EL (cell line): ENCODE measurements around the gene AP3D1.
"Not testable (repeated sequence)": the region's sequence is repeated elsewhere in the genome, so short reads cannot be mapped to it uniquely, and the experiment has no call there.

ENCODE experiments used
- DNase-seq: peaks from one replicate; pipeline ENCODE4 v3.0.0-alpha.2; 2016

The AP3D1 gene

DNA sequence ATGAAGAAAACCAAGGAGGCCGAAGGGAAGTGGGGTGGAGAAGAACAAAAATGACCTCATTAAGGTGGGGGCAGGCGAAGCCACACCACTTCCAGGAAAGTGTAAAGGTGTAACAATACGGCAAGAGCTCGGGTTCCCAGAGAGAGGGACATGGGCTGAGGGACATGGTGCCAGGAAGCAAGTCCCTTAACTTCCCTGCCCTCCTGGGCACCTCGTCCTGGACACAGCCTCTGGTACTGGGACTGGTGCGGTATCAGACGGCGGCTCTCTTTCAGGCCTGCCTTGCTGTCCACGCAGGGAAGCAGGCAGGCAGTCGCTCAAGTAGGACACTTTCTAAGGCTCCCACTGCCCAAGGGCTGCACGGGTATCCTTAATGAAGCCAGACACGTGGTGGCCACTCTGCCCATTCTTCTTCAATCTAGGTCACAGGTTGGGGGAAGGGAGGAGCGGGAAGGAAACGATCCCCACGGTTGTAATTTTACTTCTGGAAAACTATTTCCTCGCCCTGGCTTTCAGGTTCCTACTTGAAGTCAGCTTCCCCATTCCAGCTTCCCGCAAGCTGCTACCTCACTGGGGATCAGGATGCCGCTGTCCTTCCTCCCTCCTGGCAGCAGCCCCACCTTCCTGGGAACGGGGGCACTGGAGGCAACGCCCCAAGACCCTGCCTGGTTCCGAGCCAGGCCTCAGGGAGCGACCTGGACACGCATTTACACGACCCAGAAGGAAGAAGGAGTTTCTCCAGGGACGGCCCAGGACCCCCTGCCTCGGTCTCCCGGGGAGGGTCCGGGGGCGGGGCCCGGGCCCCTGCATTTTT is 1.2 kb downstream of the AP3D1 start:
- peak; percentile 30 for DNase-seq

DNA sequence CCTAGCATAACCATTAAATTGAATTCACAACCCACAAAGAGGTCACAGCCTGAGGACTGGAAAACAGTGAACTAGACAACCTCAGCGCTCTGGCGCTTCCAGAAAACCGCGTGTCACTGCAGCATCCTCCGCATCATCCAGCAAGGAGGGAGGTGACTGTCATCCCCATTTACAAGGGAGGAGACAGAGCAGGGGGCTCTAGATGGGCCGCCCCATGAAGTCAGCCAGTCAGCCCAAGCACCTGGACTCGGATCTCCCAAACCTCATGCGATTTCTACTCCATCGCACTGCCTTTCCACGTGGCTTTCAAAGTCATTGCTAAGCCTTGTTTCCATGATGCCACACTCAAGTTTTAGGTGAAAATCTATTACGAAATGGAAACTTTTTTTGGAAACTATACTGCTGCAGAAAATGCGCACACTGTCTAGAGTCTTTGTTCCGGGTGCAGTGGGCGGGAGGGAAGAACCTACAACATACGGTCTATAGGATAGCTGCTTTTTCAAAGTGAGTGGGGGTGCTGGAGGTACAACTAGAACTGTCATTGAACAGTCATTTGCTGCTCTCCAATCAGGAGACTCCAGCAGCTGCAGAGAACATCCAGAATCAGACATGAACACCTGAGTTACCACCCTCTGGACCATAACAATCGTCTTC is 2.8 kb downstream of the AP3D1 start:
- DNase-seq: no peak

DNA sequence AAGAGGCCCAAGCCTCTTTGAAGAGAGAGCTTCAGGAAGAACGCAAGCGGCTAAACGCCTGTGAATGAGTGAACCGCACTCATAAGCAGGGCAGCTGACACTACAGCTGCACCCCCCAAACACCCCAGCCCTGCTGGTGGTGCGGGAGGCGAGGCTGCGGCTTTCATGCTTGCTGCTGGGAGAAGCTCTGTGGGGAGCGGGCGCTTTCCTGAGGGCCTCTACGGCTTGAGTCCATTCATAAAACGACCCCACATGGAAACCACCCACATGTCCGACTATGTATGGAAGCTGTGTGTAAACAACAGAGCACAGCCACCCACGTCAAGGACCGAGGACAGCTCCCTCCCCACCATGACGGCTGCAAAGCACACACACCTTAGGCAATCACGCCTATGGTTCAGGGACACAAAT is 5.5 kb downstream of the AP3D1 start:
- DNase-seq: no peak

DNA sequence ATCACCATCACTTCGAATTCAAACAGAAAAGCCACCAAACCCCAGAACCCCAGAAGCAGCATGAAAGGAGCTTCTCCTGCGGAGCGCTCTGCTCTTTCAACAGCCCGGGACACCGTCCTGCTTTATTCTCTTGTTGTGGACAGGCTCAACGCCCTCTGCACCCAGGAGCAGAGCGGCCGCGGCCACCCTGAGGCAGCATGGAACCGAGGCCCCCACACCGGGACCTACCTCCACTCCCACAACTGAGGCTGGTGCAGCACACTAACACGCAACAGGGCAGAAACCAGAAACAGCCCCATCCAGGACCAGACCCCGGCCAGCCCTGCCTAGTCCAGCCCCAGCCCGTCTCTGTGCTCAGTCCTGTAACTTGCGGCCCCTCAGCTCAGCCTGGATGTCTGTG is 7.2 kb downstream of the AP3D1 start:
- no peak for DNase-seq

DNA sequence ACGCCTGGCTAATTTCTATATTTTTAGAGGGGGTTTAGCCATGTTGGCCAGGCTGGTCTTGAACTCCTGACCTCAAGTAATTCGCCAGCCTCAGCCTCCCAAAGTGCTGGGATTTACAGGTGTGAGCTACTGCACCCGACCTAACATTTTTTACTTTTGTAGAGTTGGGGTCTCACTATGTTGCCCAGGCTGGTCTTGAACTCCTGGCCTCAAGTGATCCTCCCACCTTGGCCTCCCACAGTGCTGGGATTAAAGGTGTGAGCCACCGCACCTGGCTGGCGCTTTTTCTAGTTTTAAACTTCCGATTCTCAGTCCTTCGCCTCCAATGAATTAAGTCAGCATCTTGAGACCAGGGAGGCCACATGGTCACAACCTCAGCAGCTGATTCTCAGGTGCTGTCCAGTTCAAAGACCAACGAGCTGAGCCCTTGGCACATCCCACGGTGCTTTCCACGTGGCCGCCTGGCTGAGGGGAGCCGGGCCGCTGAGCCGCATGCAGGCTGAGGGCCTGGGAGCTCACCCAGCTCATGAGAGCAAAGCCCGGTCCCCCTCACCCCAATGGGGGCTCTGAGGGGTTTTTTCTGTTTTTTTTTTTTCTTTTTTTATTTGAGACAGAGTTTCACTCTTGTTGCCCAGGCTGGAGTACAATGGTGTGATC is 9.1 kb downstream of the AP3D1 start:
- no peak for DNase-seq

DNA sequence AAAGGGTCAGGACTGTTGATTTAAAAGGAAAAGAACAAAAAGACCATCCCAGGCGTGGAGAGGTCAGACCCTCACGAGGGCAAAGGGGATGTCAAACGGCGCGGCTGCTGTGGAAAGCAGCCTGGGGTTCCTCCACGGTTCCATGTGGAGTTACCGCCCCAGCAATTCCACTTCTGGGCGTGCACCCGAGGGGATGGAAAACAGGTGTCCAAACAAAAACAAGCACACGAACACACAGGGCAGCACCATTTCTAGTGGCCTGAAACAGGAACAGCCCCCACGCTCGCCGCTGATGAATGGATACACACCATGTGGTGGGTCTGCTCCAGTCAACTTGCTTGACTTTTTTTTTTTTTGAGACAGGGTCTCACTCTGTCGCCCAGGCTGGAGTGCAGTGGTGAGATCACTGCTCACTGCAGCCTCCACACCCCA is 11.2 kb downstream of the AP3D1 start:
- DNase-seq: no peak

DNA sequence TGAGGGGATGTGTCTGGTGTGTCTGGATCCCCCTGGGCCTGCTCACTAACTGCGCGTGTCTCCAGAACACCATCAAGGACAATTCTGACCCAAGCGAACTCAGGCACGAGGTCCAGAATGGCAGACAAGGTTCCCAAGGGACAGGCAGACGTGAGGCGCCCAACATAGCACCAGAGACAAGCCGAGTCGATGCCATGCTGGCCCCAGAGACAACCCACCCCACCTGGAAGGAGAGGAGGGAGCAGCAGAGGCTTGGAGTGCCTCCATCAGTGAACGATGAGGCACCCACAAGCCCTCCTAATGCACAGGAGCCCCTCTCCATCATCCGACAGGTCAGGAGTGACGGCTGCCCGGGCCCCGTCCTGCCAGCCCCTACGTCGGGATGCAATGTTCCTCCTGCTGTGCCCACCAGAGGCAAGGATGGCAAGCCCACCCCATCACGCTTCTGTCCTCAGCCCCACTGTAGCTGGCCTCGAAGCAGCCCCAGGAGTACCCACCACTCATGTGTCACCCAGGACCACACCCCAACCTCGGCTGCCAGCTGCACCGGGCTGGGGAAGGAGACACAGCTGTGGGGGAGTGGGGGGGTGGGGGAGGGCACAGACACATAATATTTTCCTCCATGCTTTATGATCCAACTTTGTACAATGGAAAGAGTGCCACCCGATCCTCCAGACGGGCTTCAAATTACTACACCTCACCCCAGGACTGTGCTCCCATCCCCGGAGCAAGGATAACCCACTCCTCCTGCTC is 11.8 kb downstream of the AP3D1 start:
- no peak for DNase-seq

DNA sequence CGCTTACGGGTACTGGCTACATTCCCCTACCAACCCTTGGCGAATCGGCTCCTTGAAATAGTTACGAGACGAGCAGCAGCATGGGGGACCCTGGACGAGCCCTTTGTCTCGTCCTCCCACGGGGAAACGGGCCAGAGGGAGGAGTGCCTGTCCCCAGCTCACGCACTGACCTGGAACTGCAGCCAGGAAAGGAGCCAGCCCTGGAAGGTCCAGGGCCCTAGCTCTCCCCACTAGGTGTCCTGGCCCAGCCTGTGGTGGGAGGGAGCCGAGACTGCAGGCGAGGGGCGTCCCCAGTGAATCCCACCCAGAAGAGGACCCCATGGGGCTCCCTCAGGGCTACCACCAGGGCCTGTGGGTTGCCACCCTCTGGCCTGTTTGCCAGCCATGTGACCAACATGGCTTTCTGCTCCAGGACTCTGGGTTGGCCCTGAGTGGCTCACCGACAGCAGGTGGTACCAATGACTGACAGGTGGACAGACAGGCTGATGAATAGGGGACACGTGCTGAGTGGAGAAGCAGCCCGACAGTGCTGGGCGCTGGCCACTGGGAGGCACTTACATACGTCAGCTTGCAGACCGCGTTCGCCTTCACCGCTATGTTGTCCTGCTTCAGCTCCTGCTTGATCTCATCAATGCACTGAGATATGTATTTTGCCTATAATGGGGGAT is 13.2 kb downstream of the AP3D1 start:
- DNase-seq: no peak

DNA sequence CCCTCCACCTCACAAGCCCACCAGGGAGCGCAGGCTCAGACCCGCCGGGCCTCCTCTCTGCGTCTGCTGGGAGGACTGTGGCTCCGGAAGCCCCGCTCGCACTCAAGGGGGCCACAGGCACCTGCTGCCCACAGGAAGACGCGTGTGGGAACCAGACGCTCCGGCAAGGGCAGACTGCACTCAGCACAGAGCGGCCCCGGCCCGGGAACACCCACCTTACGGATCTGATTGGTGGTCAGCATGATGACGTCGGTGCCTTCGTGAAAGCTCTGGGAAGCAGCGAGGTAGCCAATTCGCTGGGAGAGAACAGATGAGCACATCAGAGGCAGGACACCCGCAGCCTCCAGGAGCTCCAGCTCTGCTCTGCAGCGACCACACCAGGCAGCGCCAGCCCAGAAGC is 14.6 kb downstream of the AP3D1 start:
- DNase-seq: no peak

DNA sequence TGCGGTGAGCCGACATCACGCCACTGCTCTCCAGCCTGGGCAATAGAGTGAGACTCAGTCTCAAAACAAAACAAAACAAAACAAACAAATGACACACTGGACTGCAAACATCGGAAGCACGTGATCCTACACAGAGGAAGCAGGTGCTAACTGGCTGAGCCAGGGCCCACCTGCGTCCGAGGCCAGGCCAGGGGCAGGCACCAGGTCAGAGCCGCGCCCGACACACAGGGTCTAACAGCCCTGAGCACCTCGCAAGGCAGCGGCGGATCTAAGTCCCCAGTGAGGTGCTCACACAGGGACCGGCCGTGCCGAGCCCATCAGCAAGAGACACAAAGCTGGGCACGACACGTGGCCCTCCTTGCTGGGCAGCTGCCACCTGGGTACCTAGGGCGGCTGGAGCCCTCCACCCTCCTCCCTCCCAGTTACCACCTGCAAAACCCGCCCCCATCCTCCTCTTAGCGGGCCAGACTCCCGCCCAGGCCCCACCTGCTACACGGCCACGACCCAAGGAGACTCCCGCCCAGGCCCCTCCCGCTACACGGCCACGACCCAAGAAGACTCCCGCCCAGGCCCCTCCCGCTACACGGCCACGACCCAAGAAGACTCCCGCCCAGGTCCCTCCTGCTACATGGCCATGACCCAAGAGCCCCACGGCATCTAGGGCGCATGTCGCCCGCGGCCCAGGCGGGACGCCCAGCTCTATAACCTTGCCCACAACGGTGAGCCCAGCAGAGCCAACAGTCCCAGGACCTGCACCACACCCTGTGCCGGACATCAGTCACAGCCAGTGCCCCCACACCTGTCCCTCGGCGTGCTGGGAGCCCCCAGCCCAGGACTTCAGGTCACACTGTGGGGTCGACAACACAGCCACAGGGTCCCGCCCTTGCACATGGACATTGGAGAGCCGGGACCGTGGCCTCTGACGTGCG is 15.6 kb downstream of the AP3D1 start:
- no peak for DNase-seq

DNA sequence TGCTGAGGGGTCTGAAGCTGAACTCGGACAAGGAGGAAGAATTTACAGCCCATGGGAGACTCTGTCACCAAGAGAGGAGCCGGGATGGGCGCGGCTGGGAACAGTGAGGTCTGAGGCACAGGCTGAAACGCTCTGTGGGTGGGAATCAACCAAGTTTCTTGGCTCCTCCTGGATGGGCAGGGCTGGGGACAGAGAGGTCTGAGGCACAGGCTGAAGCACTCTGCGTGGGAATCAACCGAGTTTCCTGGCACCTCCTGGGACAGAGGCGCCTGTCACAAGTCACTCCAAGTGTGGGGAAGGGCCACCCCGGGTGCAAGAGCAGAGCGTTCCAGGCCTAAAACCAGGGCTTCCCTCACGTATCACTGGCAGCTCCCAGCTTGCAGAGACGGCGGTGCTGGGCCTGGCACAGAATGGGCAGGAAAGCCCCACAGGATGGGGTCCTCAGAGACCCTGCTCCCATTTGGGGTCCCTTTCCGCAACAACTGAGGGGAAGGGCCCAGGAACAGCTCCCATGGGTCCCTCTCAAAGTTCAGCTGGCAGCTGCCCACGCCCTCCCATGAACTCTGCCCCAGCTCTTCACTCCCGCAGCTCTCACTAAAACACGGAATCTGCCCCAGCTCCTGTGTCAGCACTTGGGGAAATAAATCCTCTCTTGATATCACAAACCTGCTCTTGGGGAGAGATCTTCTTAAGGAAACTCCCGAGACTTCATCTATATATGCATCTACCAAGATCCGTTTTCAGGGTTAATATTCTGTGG is 18.5 kb downstream of the AP3D1 start:
- DNase-seq: no peak

DNA sequence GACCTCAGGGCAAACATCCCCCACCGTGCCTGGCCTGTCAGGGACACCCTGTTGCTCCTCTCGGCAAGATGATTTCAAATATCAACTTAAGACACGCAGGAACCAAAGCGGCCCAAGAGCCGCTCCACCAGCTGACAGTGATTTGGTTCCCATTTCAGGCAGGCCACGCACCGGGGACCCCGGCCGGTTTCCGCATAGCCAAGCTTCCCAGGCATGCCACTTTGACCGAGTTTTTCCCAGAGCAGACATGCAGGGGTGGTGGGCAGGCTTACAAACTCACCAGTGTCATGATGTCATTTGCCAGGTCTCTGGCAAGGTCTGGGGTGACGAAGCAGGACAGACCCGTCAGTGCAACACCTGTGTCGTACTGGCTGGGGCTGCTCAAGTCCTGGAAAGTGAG is 19.2 kb downstream of the AP3D1 start:
- DNase-seq: no peak

DNA sequence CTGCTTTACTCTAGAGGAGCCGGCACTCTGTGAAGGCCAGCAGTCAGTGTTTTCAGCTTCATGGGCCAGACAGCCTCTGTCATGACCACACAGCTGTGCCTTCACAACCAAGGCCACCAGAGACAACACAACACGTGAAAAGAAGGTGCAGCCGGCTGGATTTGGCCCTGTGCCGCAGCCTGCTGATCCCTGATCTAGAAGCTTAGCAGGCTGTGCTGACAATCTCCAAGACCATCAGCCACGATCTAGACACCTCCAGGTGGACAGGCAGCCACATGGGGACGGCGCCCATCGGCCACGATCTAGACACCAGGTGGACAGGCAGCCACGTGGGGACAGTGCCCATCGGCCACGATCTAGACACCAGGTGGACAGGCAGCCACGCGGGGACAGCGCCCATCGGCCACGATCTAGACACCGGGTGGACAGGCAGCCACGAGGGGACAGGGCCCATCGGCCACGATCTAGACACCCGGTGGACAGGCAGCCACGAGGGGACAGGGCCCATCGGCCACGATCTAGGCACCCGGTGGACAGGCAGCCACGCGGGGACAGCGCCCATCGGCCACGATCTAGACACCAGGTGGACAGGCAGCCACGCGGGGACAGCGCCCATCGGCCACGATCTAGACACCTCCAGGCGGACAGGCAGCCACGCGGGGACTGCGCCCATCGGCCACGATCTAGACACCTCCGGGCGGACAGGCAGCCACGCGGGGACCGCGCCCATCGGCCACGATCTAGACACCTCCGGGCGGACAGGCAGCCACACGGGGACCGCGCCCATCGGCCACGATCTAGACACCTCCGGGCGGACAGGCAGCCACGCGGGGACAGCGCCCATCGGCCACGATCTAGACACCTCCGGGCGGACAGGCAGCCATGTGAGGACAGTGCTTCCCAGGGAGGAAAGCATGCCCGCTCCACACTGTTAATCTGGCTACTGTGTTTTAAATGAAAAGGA is 20.1 kb downstream of the AP3D1 start:
- not testable (repeated sequence) for DNase-seq

DNA sequence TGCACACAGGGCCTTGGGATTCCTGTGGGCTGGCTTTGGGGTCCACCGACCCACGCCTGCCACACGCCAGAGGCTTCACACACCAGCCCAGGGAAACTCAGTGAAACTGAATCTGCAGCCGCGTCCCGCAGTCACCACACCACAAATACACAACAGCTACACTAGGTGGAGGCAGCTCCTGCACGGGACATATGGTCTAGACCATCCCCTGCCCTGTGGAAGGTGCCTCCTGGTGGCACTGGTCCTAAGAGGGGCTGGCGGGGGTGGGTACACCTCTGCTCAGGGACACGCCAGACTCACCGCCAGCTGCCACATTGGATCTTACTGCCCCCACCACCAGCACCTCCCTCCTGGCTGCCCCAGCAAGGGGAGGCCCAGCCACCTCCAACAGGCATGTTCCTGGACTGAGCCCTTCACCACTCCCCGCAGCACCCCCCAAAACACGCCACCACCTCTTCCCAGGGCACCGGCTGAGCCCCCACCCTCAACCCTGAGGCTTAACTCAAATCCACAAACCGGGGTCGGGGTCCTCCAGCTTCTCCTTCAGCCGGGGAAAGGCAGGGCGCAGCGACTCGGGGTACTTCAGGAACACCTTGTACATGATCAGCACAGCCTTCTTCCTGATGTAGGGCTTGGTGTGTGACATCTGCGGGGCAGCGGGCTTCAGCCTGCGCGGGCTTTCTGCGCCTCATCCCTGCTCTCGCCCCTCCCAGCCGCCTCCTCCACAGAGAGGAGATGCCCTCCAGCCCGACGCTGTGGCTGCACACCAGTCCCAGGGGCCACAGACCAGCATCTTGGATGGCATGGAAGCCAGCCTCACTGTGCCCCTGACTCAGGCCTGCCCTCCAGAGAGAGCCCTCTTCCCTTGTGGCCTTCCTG is 21.2 kb downstream of the AP3D1 start:
- no peak for DNase-seq

DNA sequence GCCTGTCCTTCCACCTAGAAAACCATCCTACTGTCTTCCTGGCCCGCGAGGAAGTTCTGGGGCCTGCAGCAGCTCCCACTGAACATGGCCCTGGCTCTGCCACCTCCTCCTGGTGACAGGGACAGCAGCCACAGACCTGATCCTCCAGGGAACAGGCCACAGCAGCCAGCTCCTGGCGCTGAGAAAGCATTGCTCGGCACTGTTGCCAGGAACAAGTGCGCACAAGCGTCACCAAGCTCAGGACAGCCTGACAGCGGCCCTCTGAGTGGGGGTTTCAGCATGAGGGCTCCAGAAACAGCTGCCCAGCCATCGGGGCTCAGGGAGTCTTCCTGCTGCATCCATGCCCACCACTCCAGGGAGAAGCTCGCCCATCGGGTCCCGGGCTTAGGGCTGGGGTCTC is 21.9 kb downstream of the AP3D1 start:
- no peak for DNase-seq

DNA sequence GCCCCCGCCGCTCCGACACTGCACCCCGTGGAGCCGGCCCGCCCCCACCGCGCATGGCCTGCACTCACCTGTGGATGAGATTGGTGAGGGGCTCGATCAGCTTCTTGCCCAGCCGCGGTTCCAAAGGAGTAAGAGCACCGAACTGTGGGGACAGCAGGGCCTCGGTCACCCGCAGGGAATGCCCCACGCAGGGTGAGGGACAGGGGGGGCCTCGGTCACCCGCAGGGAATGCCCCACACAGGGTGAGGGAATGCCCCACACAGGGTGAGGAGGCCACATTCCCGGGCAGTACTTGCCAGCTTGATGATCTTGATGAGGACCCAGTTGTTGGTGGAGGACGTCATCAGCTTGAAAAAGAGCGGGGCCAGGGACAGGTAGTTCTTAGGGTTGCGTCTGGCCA is 22.3 kb downstream of the AP3D1 start:
- no peak for DNase-seq

DNA sequence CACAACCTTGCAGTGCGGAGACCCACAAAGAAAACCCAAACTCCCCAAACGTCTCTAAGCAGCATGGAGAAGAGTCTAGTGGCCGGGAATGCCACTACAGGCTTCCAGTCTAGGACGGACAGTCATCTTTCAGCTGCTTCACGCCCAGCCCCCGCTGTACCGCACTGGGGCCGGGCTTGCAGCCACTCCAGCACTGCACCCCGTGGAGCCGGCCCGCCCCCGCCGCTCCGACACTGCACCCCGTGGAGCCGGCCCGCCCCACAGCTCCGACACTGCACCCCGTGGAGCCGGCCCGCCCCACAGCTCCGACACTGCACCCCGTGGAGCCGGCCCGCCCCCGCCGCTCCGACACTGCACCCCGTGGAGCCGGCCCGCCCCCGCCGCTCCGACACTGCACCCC is 23.1 kb downstream of the AP3D1 start:
- not testable (repeated sequence) for DNase-seq

DNA sequence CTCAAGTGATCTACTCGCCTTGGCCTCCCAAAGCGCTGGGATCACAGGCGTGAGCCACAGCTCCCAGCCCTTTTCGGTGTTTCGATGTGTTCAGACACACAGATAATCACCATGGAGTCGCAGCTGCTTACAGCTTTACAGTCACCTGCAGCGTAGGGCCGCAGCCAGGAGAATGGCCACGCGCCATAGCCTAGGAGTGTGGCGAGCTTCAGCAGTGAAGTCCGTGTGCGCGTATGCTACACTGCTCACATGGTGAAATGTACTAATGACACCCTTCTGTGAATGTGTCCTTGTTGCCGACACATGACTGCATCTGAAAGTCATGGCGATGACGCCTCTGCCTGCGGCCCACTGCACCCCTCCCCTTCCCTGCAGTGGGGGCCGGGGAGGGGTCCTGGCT is 23.6 kb downstream of the AP3D1 start:
- no peak for DNase-seq
